EH (cell line): Measurements from ENCODE around the gene PCSK2.

Experiments used
- DNase-seq: peaks from one replicate; pipeline ENCODE4 v3.0.0-alpha.2; 2015; ENCODE audit warnings: low read depth

The PCSK2 gene

GRCh38 chr20:17480696-17481095 is 253.9 kb downstream of the PCSK2 start:
- no peak for DNase-seq

GRCh38 chr20:17481661-17482060 is 254.8 kb downstream of the PCSK2 start:
- DNase-seq, result no peak

- DNase-seq, result no peak
These were observed 255.7 kb downstream of the PCSK2 start for GRCh38 chr20:17482536-17482935.

GRCh38 chr20:17485017-17485416 is 258.2 kb downstream of the PCSK2 start:
- no peak for DNase-seq

- DNase-seq, result no peak
These were observed 262.2 kb downstream of the PCSK2 start for GRCh38 chr20:17488916-17489600.

GRCh38 chr20:17490501-17490900 is 263.7 kb downstream of the PCSK2 start:
- no peak for DNase-seq

GRCh38 chr20:17491041-17491440 is 264.2 kb downstream of the PCSK2 start:
- DNase-seq, result no peak

- no peak for DNase-seq
These were observed 264.6 kb downstream of the PCSK2 start for GRCh38 chr20:17491488-17491887.

GRCh38 chr20:17493173-17493572 is 266.3 kb downstream of the PCSK2 start:
- no peak for DNase-seq

- no peak for DNase-seq
These were observed 267.4 kb downstream of the PCSK2 start for GRCh38 chr20:17494201-17494600.

GRCh38 chr20:17495826-17496225 is 269.0 kb downstream of the PCSK2 start:
- no peak for DNase-seq

GRCh38 chr20:17497821-17498580 is 271.2 kb downstream of the PCSK2 start:
- peak; percentile 24 for DNase-seq

- DNase-seq, result no peak
These were observed 271.8 kb downstream of the PCSK2 start for GRCh38 chr20:17498641-17499040.

- peak; percentile 77 for DNase-seq
These were observed 272.2 kb downstream of the PCSK2 start for GRCh38 chr20:17499041-17499440.

GRCh38 chr20:17500271-17500670 is 273.4 kb downstream of the PCSK2 start:
- no peak for DNase-seq

GRCh38 chr20:17500826-17501225 is 274.0 kb downstream of the PCSK2 start:
- DNase-seq, result no peak

GRCh38 chr20:17501701-17502100 is 274.9 kb downstream of the PCSK2 start:
- DNase-seq, result no peak

- DNase-seq, result no peak
These were observed 275.3 kb downstream of the PCSK2 start for GRCh38 chr20:17502105-17502504.

GRCh38 chr20:17503301-17504065 is 276.6 kb downstream of the PCSK2 start:
- no peak for DNase-seq

GRCh38 chr20:17504066-17504897 is 277.4 kb downstream of the PCSK2 start:
- no peak for DNase-seq

GRCh38 chr20:17504898-17505635 is 278.2 kb downstream of the PCSK2 start:
- peak; percentile 66 for DNase-seq
